SK-N-SH (cell line): ENCODE data around the gene KLHDC10. TPM values are rescaled to one million over a fixed set of nuclear protein-coding genes. Genes with fewer than 3 reads are reported as not detected.
"Not testable (repeated sequence)": the region's sequence is repeated elsewhere in the genome, so short reads cannot be mapped to it uniquely, and the experiment has no call there.

Source experiments
- CTCF ChIA-PET: fragments of 300-600, 350-600 bp; formaldehyde crosslinking; extraction: SDS; loops from one replicate; lab custom pipeline; 2021; lab: Yijun Ruan, JAX
- POLR2A ChIA-PET: fragments of 350-600 bp; sonication (Branson Sonifier 250); formaldehyde crosslinking; extraction: SDS; loops from one replicate; lab custom pipeline; 2020; ENCODE audit warnings: antibody characterized with exemption, inconsistent platforms; lab: Yijun Ruan, JAX
- DNase-seq: peaks from one replicate; pipeline ENCODE4 v3.0.0; 2012
- H2AFZ ChIP-seq: fragments of 200-600 bp; sonication (generic); 2 replicates; pipeline ENCODE4 v1.8.1; 2016; ENCODE audit warnings: antibody characterized with exemption, mild to moderate bottlenecking, low read depth
- H3F3A ChIP-seq: fragments of 200-600 bp; sonication (generic); replicated peaks from 2 replicates; pipeline ENCODE3; 2016; ENCODE audit warnings: antibody characterized with exemption, mild to moderate bottlenecking; ENCODE audit not compliant: insufficient read depth
- H3K27ac ChIP-seq, 2 experiments: fragments of 200-500 bp in 1 of 2; fragments of 200-600 bp in 1 of 2; sonication (Bioruptor generic) in 1 of 2; sonication (generic), shearing (Covaris generic) in 1 of 2; 2 replicates each; pipeline versions ENCODE4 v1.5.1 to v1.6.1; 2014 to 2016; ENCODE audit warnings: low read depth in 2 of 2, inconsistent platforms in 1 of 2, low read length in 1 of 2, mild to moderate bottlenecking in 1 of 2, mixed read lengths in 1 of 2
- H3K27me3 ChIP-seq: fragments of 200-600 bp; sonication (generic), shearing (Covaris generic); 2 replicates; pipeline ENCODE4 v1.6.1; 2016; ENCODE audit warnings: mixed run types; ENCODE audit not compliant: insufficient read depth
- H3K36me3 ChIP-seq, 2 experiments: fragments of 200-500 bp in 1 of 2; fragments of 200-600 bp in 1 of 2; sonication (Bioruptor generic) in 1 of 2; sonication (generic) in 1 of 2; replicated peaks in 1 of 2; 2 replicates each; pipeline versions ENCODE3 to v1.5.1; 2014 to 2016; ENCODE audit warnings: low read length in 1 of 2, mild to moderate bottlenecking in 1 of 2; ENCODE audit not compliant: insufficient read depth in 2 of 2, control insufficient read depth in 1 of 2
- H3K4me1 ChIP-seq, 2 experiments: fragments of 200-500 bp in 1 of 2; fragments of 200-600 bp in 1 of 2; sonication (Bioruptor generic) in 1 of 2; sonication (generic), shearing (Covaris generic) in 1 of 2; 2 replicates each; pipeline versions ENCODE4 v1.5.1 to v1.6.1; 2014 to 2016; ENCODE audit warnings: low read depth in 1 of 2, low read length in 1 of 2, mixed run types in 1 of 2; ENCODE audit not compliant: insufficient read depth in 2 of 2, control insufficient read depth in 1 of 2
- H3K4me2 ChIP-seq: fragments of 200-600 bp; sonication (generic), shearing (Covaris generic); 2 replicates; pipeline ENCODE4 v1.6.1; 2017; ENCODE audit warnings: mixed run types
- H3K4me3 ChIP-seq, 2 experiments: fragments of 200-500 bp in 1 of 2; fragments of 200-600 bp in 1 of 2; sonication (Bioruptor generic) in 1 of 2; sonication (generic), shearing (Covaris generic) in 1 of 2; 2 replicates each; pipeline versions ENCODE4 v1.5.1 to v1.8.1; 2014 to 2016; ENCODE audit warnings: low read depth in 2 of 2, inconsistent platforms in 1 of 2, low read length in 1 of 2, mild to moderate bottlenecking in 1 of 2, mixed read lengths in 1 of 2, moderate library complexity in 1 of 2
- H3K79me2 ChIP-seq: fragments of 200-600 bp; sonication (generic); 2 replicates; pipeline ENCODE4 v1.8.1; 2017; ENCODE audit warnings: mild to moderate bottlenecking; ENCODE audit not compliant: insufficient read depth
- H3K9ac ChIP-seq: fragments of 200-600 bp; sonication (generic); 2 replicates; pipeline ENCODE4 v1.6.1; 2017; ENCODE audit warnings: mixed run types
- H3K9me2 ChIP-seq: fragments of 200-600 bp; sonication (generic); 2 replicates; pipeline ENCODE4 v1.6.1; 2017; ENCODE audit warnings: mixed run types
- H3K9me3 ChIP-seq: fragments of 200-600 bp; sonication (generic); 2 replicates; pipeline ENCODE4 v1.6.1; 2017; ENCODE audit warnings: mixed run types, mild to moderate bottlenecking, moderate library complexity
- H4K20me1 ChIP-seq: fragments of 200-600 bp; sonication (generic); 2 replicates; pipeline ENCODE4 v1.6.1; 2017; ENCODE audit warnings: mild to moderate bottlenecking, mixed run types; ENCODE audit not compliant: insufficient read depth
- CHD2 ChIP-seq: fragments of 150-350 bp; IDR thresholded peaks from 2 replicates; pipeline ENCODE4 v1.6.1; 2018; ENCODE audit warnings: low read length; ENCODE audit not compliant: partially characterized antibody
- EZH2phosphoT487 ChIP-seq: fragments of 200-600 bp; sonication (generic); IDR thresholded peaks from 2 replicates; pipeline ENCODE4 v1.6.1; 2017; ENCODE audit warnings: low read depth, mixed run types, mild to moderate bottlenecking, antibody characterized with exemption, moderate library complexity, borderline replicate concordance
- FOSL2 ChIP-seq: IDR thresholded peaks from 2 replicates; pipeline ENCODE4 v1.4.0; 2012; ENCODE audit warnings: low read depth, mild to moderate bottlenecking, moderate library complexity, borderline replicate concordance
- FOXJ3 ChIP-seq: sonication (generic); formaldehyde crosslinking; IDR thresholded peaks from 2 replicates; pipeline ENCODE4 v1.5.1; 2020; ENCODE audit warnings: mild to moderate bottlenecking, missing genetic modification reagents
- JUND ChIP-seq: IDR thresholded peaks from 2 replicates; pipeline ENCODE4 v1.4.0; 2012
- MAX ChIP-seq: IDR thresholded peaks from 2 replicates; pipeline ENCODE4 v1.4.0; 2012; ENCODE audit warnings: low read depth
- SMC3 ChIP-seq: IDR thresholded peaks from 2 replicates; pipeline ENCODE4 v1.6.1; 2012; ENCODE audit warnings: low read depth, low read length, improper control_type of control experiment
- TCF12 ChIP-seq: IDR thresholded peaks from 2 replicates; pipeline ENCODE4 v1.4.0; 2012
- TEAD4 ChIP-seq: IDR thresholded peaks from 2 replicates; pipeline ENCODE4 v1.4.0; 2012; ENCODE audit warnings: mild to moderate bottlenecking, borderline replicate concordance; ENCODE audit not compliant: insufficient read depth
- WGBS: methylation state at CpG from one replicate; pipeline ENCODE4 v1.1.6; 2017; ENCODE audit warnings: low lambda C conversion rate; 5-methylcytosine and 5-hydroxymethylcytosine counted together
- polyA plus RNA-seq, 3 experiments: library from polyadenylated mRNA; depleted of rRNA; stranded (reverse); fragments of >200 nt; gene quantifications; 2 replicates each; pipeline ENCODE4 v1.2.3, GENCODE V29; 2012
- TF ChIP-seq, protein P1 (sequence below): IDR thresholded peaks from 2 replicates; pipeline ENCODE4 v1.6.1; 2012; ENCODE audit warnings: mild to moderate bottlenecking, low read depth, low read length, moderate library complexity
- TF ChIP-seq, protein P2 (sequence below): IDR thresholded peaks from 2 replicates; pipeline ENCODE4 v1.4.0; 2012; ENCODE audit warnings: low read depth, borderline replicate concordance

Gene KLHDC10
- polyA plus RNA-seq, 1 of the 3 experiments (the other 2 are of a cell fraction), result 15.9 TPM

- TF ChIP-seq, protein P1, sequence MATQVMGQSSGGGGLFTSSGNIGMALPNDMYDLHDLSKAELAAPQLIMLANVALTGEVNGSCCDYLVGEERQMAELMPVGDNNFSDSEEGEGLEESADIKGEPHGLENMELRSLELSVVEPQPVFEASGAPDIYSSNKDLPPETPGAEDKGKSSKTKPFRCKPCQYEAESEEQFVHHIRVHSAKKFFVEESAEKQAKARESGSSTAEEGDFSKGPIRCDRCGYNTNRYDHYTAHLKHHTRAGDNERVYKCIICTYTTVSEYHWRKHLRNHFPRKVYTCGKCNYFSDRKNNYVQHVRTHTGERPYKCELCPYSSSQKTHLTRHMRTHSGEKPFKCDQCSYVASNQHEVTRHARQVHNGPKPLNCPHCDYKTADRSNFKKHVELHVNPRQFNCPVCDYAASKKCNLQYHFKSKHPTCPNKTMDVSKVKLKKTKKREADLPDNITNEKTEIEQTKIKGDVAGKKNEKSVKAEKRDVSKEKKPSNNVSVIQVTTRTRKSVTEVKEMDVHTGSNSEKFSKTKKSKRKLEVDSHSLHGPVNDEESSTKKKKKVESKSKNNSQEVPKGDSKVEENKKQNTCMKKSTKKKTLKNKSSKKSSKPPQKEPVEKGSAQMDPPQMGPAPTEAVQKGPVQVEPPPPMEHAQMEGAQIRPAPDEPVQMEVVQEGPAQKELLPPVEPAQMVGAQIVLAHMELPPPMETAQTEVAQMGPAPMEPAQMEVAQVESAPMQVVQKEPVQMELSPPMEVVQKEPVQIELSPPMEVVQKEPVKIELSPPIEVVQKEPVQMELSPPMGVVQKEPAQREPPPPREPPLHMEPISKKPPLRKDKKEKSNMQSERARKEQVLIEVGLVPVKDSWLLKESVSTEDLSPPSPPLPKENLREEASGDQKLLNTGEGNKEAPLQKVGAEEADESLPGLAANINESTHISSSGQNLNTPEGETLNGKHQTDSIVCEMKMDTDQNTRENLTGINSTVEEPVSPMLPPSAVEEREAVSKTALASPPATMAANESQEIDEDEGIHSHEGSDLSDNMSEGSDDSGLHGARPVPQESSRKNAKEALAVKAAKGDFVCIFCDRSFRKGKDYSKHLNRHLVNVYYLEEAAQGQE, result no peak
- TF ChIP-seq CHD2 (no peak), FOSL2 (no peak; the same call in none of the 2 replicates), EZH2phosphoT487 (no peak), FOXJ3 (CRISPR knock-in tag) (no peak), SMC3 (no peak), TEAD4 (no peak; the same call in 1 of the 2 replicates)
- TF ChIP-seq, protein P2, sequence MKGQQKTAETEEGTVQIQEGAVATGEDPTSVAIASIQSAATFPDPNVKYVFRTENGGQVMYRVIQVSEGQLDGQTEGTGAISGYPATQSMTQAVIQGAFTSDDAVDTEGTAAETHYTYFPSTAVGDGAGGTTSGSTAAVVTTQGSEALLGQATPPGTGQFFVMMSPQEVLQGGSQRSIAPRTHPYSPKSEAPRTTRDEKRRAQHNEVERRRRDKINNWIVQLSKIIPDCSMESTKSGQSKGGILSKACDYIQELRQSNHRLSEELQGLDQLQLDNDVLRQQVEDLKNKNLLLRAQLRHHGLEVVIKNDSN, result no peak
These were observed 74.2 kb downstream of the KLHDC10 start (continued) for GRCh38 chr7:130144312-130145171.

DNA sequence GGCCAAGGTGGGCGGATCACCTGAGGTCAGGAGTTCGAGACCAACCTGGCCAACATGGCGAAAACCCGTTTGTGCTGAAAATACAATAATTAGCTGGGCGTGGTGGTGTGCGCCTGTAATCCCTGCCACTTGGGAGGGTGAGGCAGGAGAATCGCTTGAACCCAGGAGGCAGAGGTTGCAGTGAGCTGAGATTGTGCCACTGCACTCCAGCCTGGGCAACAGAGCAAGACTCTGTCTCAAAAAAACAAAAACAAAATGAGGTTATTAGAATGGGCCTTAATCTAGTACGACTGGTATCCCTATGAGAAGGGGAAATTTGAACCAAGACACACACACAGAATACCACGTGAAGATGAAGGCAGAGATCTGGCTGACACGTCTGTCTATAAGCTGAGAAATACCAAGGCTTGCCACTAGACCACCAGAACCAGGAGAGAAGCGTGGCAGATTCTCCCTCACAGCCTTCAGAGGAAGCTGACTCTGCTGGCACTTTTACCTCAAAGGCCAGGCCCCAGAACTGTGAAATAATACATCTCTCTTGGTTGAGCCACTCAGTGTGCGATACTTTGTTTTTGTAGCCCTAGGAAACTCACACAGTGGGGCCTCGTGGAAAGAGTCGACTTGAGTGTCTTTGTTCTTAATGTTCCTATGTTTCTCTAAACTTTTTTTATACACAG lies 75.2 kb downstream of the KLHDC10 start:
- H3K9me3 ChIP-seq, result no peaks in the 10 kb centered on the region
- DNase-seq, result no peak
- WGBS, result 94% methylated on average over 14 of the region's 14 CpGs
- H3K79me2 ChIP-seq, result no peaks in the 10 kb centered on the region
- TF ChIP-seq, protein P2, result no peak
- no peak for TF ChIP-seq EZH2phosphoT487
- TF ChIP-seq TCF12, result no peak
- TF ChIP-seq MAX, result no peak
- no peak for TF ChIP-seq JUND
- no peaks in the 10 kb centered on the region for H3K27me3 ChIP-seq
- peaks cover 5 to 15% of the 10 kb centered on the region in 2 experiments; a peak in 2 of 4 replicates for H3K4me1 ChIP-seq
- no peak overlapping the region for H3K4me3 ChIP-seq
- H2AFZ ChIP-seq, result no peak overlapping the region
- H3K27ac ChIP-seq, result no peak overlapping the region
- H3F3A ChIP-seq, result peaks cover 10% of the 10 kb centered on the region
- H4K20me1 ChIP-seq, result no peaks in the 10 kb centered on the region
- no peak overlapping the region for H3K9ac ChIP-seq
- no peaks in the 10 kb centered on the region for H3K36me3 ChIP-seq
- no peak overlapping the region for H3K4me2 ChIP-seq
- ChIA-PET POLR2A (no interaction called here), CTCF (interaction anchor here (1.6 kb wide), 1 partner anchor 73 kb away, joined by 6 read pairs; no protein-coding TSS in a partner anchor)
- no peaks in the 10 kb centered on the region for H3K9me2 ChIP-seq

- POLR2A ChIA-PET, H3K79me2 ChIP-seq: not testable (repeated sequence)
- 92% methylated on average over 5 of the region's 5 CpGs for WGBS
These were observed 75.8 kb downstream of the KLHDC10 start for GRCh38 chr7:130146142-130146541.

More at GRCh38 chr7:130146142-130146541, 75.8 kb downstream of the KLHDC10 start:
- not testable (repeated sequence) for H3K27ac ChIP-seq, H3K27me3 ChIP-seq, H3K9me2 ChIP-seq, H4K20me1 ChIP-seq, DNase-seq, H3K36me3 ChIP-seq, H3K9ac ChIP-seq, H2AFZ ChIP-seq, H3K4me2 ChIP-seq, H3K9me3 ChIP-seq, H3K4me3 ChIP-seq
- Histone ChIP-seq H3F3A (peaks cover 10% of the 10 kb centered on the region), H3K4me1 (peaks cover 5 to 11% of the 10 kb centered on the region in 2 experiments; a peak in 2 of 4 replicates)
- CTCF ChIA-PET, result interaction anchor here (1.6 kb wide), 1 partner anchor 74 kb away, joined by 6 read pairs; no protein-coding TSS in a partner anchor
